Stimulated activated naive CD8-positive, alpha-beta T cell treated with anti-CD3 and anti-CD28 coated beads, Interleukin-15, amount 100 ng/mL, for 72 hours (primary cell): ENCODE results near the gene SPNS2.
A peak's percentile ranks its signal among the peaks of the same experiment; 100 is the strongest.

Source experiments
- ATAC-seq: fragments of 150-1000 bp; cut with Tn5 transposase; 2 replicates; pipeline ENCODE4 v1.10.0; 2021; ENCODE audit warnings: mild to moderate bottlenecking, moderate library complexity
- DNase-seq, 2 donors: peaks; one replicate each; pipeline ENCODE4 v3.0.0; 2021 to 2022
- H3K27ac Mint-ChIP-seq, 2 donors: one replicate each; pipeline ENCODE4 v1.8.0; 2022; ENCODE audit warnings: mild to moderate bottlenecking in 2 of 2, mixed read lengths in 2 of 2, moderate library complexity in 2 of 2
- H3K27me3 Mint-ChIP-seq: one replicate; pipeline ENCODE4 v1.8.0; 2022; ENCODE audit warnings: mixed read lengths
- H3K4me1 Mint-ChIP-seq: one replicate; pipeline ENCODE4 v1.8.0; 2022; ENCODE audit warnings: mild to moderate bottlenecking, mixed read lengths
- H3K4me3 Mint-ChIP-seq, 2 donors: one replicate each; pipeline ENCODE4 v1.8.0; 2022; ENCODE audit warnings: mild to moderate bottlenecking in 2 of 2, mixed read lengths in 2 of 2, moderate library complexity in 1 of 2
- H3K9me3 Mint-ChIP-seq, 2 donors: one replicate each; pipeline ENCODE4 v1.8.0; 2022; ENCODE audit warnings: mixed read lengths in 2 of 2

Gene SPNS2

GRCh38 chr17:4477255-4477791, 21.4 kb upstream of the SPNS2 start:
- no peak for DNase-seq
- Mint-ChIP-seq H3K27me3 (no peaks in the 10 kb centered on the region), H3K4me1 (peaks cover 51% of the 10 kb centered on the region), H3K27ac (no peak overlapping the region), H3K4me3 (no peak overlapping the region), H3K9me3 (no peaks in the 10 kb centered on the region)
- ATAC-seq: peak; percentile 44

GRCh38 chr17:4478318-4478830, 20.3 kb upstream of the SPNS2 start:
- H3K9me3 Mint-ChIP-seq: no peaks in the 10 kb centered on the region
- no peak overlapping the region for H3K27ac Mint-ChIP-seq
- no peak for DNase-seq
- H3K4me3 Mint-ChIP-seq: no peak overlapping the region
- H3K27me3 Mint-ChIP-seq: no peaks in the 10 kb centered on the region
- H3K4me1 Mint-ChIP-seq: peaks cover 62% of the 10 kb centered on the region
- no peak for ATAC-seq

GRCh38 chr17:4479340-4479981, 19.2 kb upstream of the SPNS2 start:
- Mint-ChIP-seq H3K9me3 (no peaks in the 10 kb centered on the region), H3K27ac (peak overlapping the region in 1 of 2 donors; percentile 76)

GRCh38 chr17:4479982-4480751, 18.5 kb upstream of the SPNS2 start:
- peak overlapping the region; percentile 76 to 80 for H3K27ac Mint-ChIP-seq
- ATAC-seq (no peak), DNase-seq (no peak)
- H3K27me3 Mint-ChIP-seq: no peaks in the 10 kb centered on the region
- H3K4me1 Mint-ChIP-seq: peaks cover 77% of the 10 kb centered on the region
- H3K9me3 Mint-ChIP-seq: no peaks in the 10 kb centered on the region
- H3K4me3 Mint-ChIP-seq: peak overlapping the region in 1 of 2 donors; percentile 81

More at GRCh38 chr17:4479340-4479981, 19.2 kb upstream of the SPNS2 start:
- DNase-seq (no peak), ATAC-seq (no peak)
- H3K27me3 Mint-ChIP-seq: no peaks in the 10 kb centered on the region
- peaks cover 69% of the 10 kb centered on the region for H3K4me1 Mint-ChIP-seq
- no peak overlapping the region for H3K4me3 Mint-ChIP-seq

GRCh38 chr17:4480929-4481898, 17.5 kb upstream of the SPNS2 start:
- Mint-ChIP-seq H3K9me3 (no peaks in the 10 kb centered on the region), H3K27me3 (no peaks in the 10 kb centered on the region), H3K27ac (peak overlapping the region; percentile 97 to 98), H3K4me1 (peaks cover 85% of the 10 kb centered on the region), H3K4me3 (peak overlapping the region; percentile 78 to 81)
- peak; percentile 42 to 71 for DNase-seq
- peak; percentile 92 for ATAC-seq

GRCh38 chr17:4482338-4483011, 16.2 kb upstream of the SPNS2 start:
- peaks cover 84% of the 10 kb centered on the region for H3K4me1 Mint-ChIP-seq
- H3K4me3 Mint-ChIP-seq: peak overlapping the region in 1 of 2 donors; percentile 81
- H3K9me3 Mint-ChIP-seq: no peaks in the 10 kb centered on the region
- no peak for DNase-seq
- no peak for ATAC-seq
- H3K27ac Mint-ChIP-seq: peak overlapping the region; percentile 75 to 92
- H3K27me3 Mint-ChIP-seq: no peaks in the 10 kb centered on the region

- H3K4me1 Mint-ChIP-seq: peaks cover 80% of the 10 kb centered on the region
- H3K27ac Mint-ChIP-seq: peak overlapping the region in 1 of 2 donors; percentile 92
- ATAC-seq (no peak), DNase-seq (no peak)
- no peak overlapping the region for H3K4me3 Mint-ChIP-seq
- no peaks in the 10 kb centered on the region for H3K9me3 Mint-ChIP-seq
- no peaks in the 10 kb centered on the region for H3K27me3 Mint-ChIP-seq
These were observed 15.5 kb upstream of the SPNS2 start for GRCh38 chr17:4483012-4483840.

GRCh38 chr17:4485676-4486646, 12.7 kb upstream of the SPNS2 start:
- Mint-ChIP-seq H3K4me1 (peaks cover 61% of the 10 kb centered on the region), H3K27ac (peak overlapping the region; percentile 90 to 93), H3K4me3 (peak overlapping the region; percentile 86 to 93), H3K27me3 (no peaks in the 10 kb centered on the region), H3K9me3 (no peaks in the 10 kb centered on the region)
- ATAC-seq (peak; percentile 85), DNase-seq (peak; percentile 37 to 46)

GRCh38 chr17:4487296-4487695, 11.4 kb upstream of the SPNS2 start:
- Mint-ChIP-seq H3K4me3 (no peak overlapping the region), H3K9me3 (no peaks in the 10 kb centered on the region), H3K27me3 (no peaks in the 10 kb centered on the region), H3K4me1 (peaks cover 47% of the 10 kb centered on the region), H3K27ac (peak overlapping the region in 1 of 2 donors; percentile 59)
- ATAC-seq (no peak), DNase-seq (no peak)

- Mint-ChIP-seq H3K9me3 (no peaks in the 10 kb centered on the region), H3K4me1 (peaks cover 47% of the 10 kb centered on the region), H3K27ac (no peak overlapping the region), H3K4me3 (no peak overlapping the region), H3K27me3 (no peaks in the 10 kb centered on the region)
- DNase-seq (no peak), ATAC-seq (no peak)
These were observed 10.6 kb upstream of the SPNS2 start for GRCh38 chr17:4487820-4488716.

GRCh38 chr17:4488989-4489595, 9.6 kb upstream of the SPNS2 start:
- Mint-ChIP-seq H3K9me3 (no peaks in the 10 kb centered on the region), H3K4me1 (peaks cover 40% of the 10 kb centered on the region), H3K4me3 (no peak overlapping the region), H3K27me3 (no peaks in the 10 kb centered on the region), H3K27ac (no peak overlapping the region)
- DNase-seq (no peak), ATAC-seq (no peak)

- Mint-ChIP-seq H3K4me1 (peaks cover 33% of the 10 kb centered on the region), H3K4me3 (no peak overlapping the region), H3K27ac (no peak overlapping the region), H3K27me3 (no peaks in the 10 kb centered on the region), H3K9me3 (no peaks in the 10 kb centered on the region)
- ATAC-seq (no peak), DNase-seq (no peak)
These were observed 8.5 kb upstream of the SPNS2 start for GRCh38 chr17:4490109-4490591.
